Astrocyte of the spinal cord (primary cell): ENCODE data around the gene FIBP.

Source experiments
- DNase-seq: peaks from one replicate; pipeline ENCODE4 v3.0.0; 2011; ENCODE audit warnings: low read depth, low spot score
- H3K4me3 ChIP-seq: 2 replicates; pipeline ENCODE4 v1.5.1; 2011; ENCODE audit warnings: low read depth, mild to moderate bottlenecking, low read length, moderate library complexity
- in situ Hi-C: cut with HindIII; loops from 2 replicates; pipeline ENCODE4 v1.10.0; 2017; ENCODE audit warnings: low sequenced_read_pairs
- TF ChIP-seq, protein P1 (sequence below): IDR thresholded peaks from 2 replicates; pipeline ENCODE4 v1.5.1; 2012; ENCODE audit warnings: low read depth, mild to moderate bottlenecking, low read length, inconsistent platforms

FIBP gene

DNA sequence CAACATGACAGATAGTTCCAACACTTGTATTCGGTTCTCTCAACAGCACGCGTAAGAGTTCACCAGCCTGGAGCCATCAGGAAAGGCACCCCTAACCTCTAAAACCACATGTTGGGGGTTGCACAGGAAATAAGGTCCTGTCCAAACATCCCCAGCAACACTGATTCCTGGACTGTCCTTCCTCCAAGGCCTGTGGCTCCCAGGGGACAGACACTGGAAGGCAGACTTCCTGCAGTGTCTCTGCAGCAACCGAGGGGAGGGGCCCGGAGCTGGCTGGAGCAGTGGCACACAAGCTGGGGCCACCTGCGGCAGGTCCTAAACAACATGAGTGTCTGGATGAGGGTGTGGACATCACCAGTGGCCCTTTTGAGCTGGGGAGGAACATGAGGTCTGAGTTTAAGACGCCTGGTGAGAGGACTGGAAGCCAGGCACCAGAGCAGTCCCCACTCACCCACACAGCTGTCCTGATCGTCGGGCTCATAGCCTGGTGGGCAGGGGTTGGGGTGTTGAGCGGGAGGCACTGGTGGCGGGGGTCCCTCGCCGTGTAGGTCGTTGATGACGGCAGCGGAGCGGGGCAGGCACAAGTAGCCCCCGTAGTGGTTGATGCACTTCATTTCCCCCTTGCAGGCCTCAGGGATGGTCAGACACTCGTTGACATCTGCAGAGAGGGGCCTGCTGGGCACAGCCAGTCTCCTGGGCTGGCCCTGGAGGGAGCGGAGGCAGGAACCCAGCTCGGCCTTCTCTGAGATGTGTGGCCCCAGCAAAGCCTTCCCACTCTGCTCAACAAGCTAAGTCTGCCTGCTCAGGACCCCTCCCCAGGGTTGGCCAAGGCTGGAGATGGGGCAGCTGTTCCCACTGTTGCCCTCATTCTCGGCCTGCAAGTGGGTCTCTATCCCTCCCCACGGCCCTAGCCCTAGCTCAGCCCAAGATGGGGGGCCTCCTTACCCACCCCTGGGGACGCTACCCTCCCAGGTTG is 17.3 kb downstream of the FIBP start:
- in situ Hi-C loops, result no loop called here
- H3K4me3 ChIP-seq, result peak overlapping the region; percentile 65

DNA sequence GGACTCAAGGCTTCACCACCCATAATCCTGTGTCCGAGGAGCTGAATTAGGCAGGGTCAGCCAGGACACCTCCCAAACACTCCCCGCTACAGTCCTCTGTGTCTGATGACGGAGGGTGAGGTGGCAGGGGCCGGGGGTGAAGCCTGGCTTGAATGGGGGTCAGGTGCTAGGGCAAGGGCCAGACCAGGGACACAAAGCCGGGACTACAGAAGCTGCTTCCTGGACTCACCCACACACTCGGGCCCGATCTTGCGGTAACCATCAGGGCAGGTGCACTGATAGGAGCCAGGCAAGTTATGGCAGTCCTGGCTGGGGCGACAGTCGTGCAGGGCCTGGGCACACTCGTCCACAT is 18.0 kb downstream of the FIBP start:
- TF ChIP-seq, protein P1, sequence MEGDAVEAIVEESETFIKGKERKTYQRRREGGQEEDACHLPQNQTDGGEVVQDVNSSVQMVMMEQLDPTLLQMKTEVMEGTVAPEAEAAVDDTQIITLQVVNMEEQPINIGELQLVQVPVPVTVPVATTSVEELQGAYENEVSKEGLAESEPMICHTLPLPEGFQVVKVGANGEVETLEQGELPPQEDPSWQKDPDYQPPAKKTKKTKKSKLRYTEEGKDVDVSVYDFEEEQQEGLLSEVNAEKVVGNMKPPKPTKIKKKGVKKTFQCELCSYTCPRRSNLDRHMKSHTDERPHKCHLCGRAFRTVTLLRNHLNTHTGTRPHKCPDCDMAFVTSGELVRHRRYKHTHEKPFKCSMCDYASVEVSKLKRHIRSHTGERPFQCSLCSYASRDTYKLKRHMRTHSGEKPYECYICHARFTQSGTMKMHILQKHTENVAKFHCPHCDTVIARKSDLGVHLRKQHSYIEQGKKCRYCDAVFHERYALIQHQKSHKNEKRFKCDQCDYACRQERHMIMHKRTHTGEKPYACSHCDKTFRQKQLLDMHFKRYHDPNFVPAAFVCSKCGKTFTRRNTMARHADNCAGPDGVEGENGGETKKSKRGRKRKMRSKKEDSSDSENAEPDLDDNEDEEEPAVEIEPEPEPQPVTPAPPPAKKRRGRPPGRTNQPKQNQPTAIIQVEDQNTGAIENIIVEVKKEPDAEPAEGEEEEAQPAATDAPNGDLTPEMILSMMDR, result no peak
- H3K4me3 ChIP-seq, result no peak overlapping the region
- no peak for DNase-seq
- in situ Hi-C loops, result no loop called here

More for the DNA sequence above, 17.3 kb downstream of the FIBP start:
- no peak for DNase-seq
- TF ChIP-seq, protein P1, result no peak

DNA sequence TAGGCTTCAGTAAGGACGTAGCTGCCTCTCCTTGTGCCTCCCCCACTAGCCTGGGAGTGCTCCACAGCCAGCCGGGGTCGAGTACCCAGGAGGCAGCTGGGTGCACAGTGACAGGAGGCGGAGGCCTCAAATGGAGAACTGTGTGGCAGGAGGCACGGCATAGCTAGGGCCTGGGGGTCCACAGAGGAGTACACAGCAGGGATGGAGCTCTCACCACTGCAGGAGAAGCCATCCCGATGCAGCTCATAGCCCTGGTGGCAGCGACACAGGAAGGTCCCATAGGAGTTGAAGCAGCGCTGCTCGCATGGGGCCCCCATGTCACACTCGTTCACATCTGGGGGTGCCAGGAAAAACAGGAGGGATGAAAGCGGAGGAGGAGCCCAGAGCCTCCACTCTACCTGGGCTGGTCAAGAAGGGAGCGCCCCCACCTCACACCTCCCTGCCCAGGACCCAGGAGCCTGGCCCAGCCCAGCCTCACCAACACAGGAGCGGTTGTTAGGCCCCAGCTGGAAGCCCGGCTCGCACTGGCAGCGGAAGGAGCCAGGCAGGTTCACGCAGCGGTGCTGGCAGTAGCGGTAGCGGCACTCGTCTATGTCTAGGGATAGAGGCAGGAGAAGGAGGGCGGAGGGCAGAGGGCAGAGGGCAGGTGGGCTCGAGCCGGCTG is 18.5 kb downstream of the FIBP start:
- in situ Hi-C loops, result no loop called here
- no peak overlapping the region for H3K4me3 ChIP-seq
- TF ChIP-seq, protein P1, result no peak
- DNase-seq, result no peak

DNA sequence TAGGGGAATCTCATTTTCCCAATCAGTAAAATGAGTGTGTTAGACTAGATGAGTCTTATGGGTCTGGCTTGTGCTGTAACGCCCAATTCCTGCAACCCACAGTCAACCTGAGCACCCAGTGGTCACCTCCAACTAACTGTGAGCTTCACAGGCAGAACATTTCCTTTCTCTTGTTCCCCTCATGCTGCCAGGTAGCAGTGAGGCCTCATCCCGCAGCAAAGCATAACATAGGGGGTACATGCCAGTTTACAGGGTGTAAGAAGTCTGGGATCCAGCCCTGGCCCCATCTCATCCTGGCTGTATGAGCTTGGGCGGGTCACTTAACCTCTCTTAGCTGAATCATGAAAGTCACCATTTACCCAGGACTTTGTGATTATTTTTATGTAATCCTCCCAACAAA is 19.4 kb downstream of the FIBP start:
- TF ChIP-seq, protein P1, result no peak
- DNase-seq, result no peak
- in situ Hi-C loops, result no loop called here
- no peak overlapping the region for H3K4me3 ChIP-seq

DNA sequence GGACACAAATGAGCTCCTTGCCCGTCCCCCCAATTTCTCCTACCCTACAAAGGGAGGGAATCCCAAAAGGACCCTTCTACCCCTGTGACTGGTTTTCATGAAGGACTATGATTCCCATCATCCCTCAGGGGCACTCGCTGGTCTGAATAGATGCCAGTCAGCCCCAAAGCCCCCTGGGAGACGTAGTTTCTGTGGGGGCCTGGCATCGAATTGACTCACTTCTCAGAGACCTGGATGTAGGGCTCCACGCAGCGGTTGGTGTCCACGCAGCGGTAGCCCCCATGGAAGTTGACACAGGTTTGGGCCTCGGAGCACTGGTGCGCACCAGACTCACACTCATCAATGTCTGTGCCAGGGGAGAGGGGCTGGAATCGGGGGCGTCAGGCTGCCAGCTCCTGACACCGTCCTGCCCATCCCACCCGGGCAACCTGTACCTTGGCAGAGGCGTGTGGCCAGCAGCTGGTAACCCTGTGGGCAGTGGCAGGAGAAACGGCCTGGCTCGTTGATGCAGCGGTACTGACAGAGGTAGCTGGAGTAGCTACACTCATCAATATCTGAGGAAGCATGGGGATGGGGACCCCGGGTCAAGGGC is 20.1 kb downstream of the FIBP start:
- DNase-seq, result no peak
- in situ Hi-C loops, result no loop called here
- H3K4me3 ChIP-seq, result no peak overlapping the region
- TF ChIP-seq, protein P1, result no peak

DNA sequence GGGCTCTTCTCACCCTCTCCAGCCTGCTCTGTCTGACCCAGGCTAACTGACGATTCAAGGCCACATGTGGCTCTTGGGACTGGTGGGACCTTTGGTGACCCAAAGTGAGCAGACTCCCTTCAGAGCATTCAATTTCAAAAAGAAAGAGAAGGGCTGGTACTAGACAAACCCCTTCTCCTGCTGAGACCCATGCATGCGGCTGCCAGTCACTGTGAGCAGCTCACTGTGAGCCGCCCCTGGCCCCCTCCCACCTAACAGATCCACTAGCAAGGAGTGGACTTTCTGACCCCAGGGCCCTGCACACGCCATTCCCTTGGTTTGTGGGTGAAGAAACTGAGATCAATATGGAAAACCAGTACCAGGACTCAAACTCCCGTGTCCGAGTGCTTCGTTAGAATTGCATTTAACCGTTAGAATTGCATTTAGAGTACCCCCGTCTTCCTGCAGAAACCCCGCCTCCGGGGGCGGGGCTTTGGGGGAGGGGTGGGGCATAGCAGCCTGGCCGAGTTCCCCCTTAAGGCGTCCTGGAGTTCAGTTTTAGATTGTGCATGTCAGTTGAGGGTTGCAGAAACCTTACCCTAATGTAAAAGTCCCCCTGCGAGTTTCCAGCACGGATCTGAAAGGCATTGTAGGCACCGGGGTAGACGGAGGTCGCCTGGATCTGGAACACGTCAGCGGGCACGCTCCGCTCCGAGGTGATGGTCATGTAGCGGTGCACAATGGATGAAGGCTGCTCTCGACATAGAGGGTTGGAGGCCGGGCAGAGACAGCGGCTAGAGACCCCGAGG is 20.8 kb downstream of the FIBP start:
- no peak for DNase-seq
- in situ Hi-C loops, result no loop called here
- TF ChIP-seq, protein P1, result no peak
- H3K4me3 ChIP-seq, result no peak overlapping the region
